Endothelial cell of umbilical vein (primary cell): Measurements from ENCODE around the gene CKB.

ENCODE experiments used
- CTCF ChIP-seq, 2 donors: IDR thresholded peaks; 1 replicate in 1 of 2; 2 replicates in 1 of 2; pipeline ENCODE4 v1.5.1; 2011; ENCODE audit warnings: low read length in 2 of 2, mild to moderate bottlenecking in 2 of 2, moderate library complexity in 2 of 2, control low read depth in 1 of 2, inconsistent platforms in 1 of 2, low read depth in 1 of 2; ENCODE audit not compliant: insufficient read depth in 1 of 2; ENCODE audit errors: extremely low read depth in 1 of 2
- EZH2 ChIP-seq: IDR thresholded peaks from 2 replicates; pipeline ENCODE4 v1.6.1; 2012; ENCODE audit warnings: borderline replicate concordance, low read depth, mild to moderate bottlenecking, moderate library complexity, low read length, inconsistent platforms; ENCODE audit not compliant: severe bottlenecking
- FOS ChIP-seq: IDR thresholded peaks from 2 replicates; pipeline ENCODE4 v1.6.1; 2011; ENCODE audit warnings: mild to moderate bottlenecking, low read length, moderate library complexity, borderline replicate concordance; ENCODE audit not compliant: insufficient read depth
- MAX ChIP-seq: IDR thresholded peaks from 2 replicates; pipeline ENCODE4 v1.6.1; 2011; ENCODE audit not compliant: insufficient read depth, insufficient read length
- MYC ChIP-seq: IDR thresholded peaks from one replicate; pipeline ENCODE4 v1.6.1; 2011; ENCODE audit warnings: mild to moderate bottlenecking, low read depth, low read length
- POLR2A ChIP-seq: IDR thresholded peaks from 2 replicates; pipeline ENCODE4 v1.6.1; 2012; ENCODE audit warnings: low read depth, mild to moderate bottlenecking, control low read depth, low read length
- POLR2AphosphoS5 ChIP-seq: IDR thresholded peaks from 2 replicates; pipeline ENCODE4 v1.6.1; 2012; ENCODE audit warnings: low read depth, mild to moderate bottlenecking, control low read depth, low read length, moderate library complexity; ENCODE audit not compliant: insufficient read depth

- TF ChIP-seq MYC (no peak), CTCF (IDR thresholded peaks at IDR 0.05; ENCODE audit: extremely low read depth in 1 of 2, insufficient read depth in 1 of 2, low read depth in 1 of 2, low read length in 2 of 2) (no peak), POLR2A (no peak), POLR2AphosphoS5 (peak; percentile 21), MAX (no peak), EZH2 (no peak), FOS (no peak)
These were observed 9.7 kb downstream of the CKB start for GRCh38 chr14:103512701-103513611.
